ENCODE measurements around the gene NPAS3.

GRCh38 chr14:33715227-33715528, 776.5 kb downstream of the NPAS3 start:
- TF ChIP-seq CTCF (IDR thresholded peaks at IDR 0.05) (no peak), EZH2 (IDR thresholded peaks at IDR 0.05) (no peak), EZH2phosphoT487 (IDR thresholded peaks at IDR 0.05) (no peak)
